IMR-90 (cell line): ENCODE results near the gene KRTAP12-2. TPM values are rescaled to one million over a fixed set of nuclear protein-coding genes. Genes with fewer than 3 reads are reported as not detected.

Experiments
- ATAC-seq: fragments of 200-7000 bp; cut with Tn5 transposase; 2 replicates; pipeline ENCODE4 v1.9.1; 2020; ENCODE audit warnings: low read depth, mild to moderate bottlenecking, moderate library complexity
- BruUV-seq: library from RNA; stranded (reverse); fragments of 400-500 nt; replicated peaks from 2 replicates; lab custom pipeline; 2021; lab: Mats Ljungman, UMichigan
- CTCF ChIA-PET: fragments of 300-600 bp; formaldehyde crosslinking; extraction: SDS; loops from one replicate; lab custom pipeline; 2021; ENCODE audit warnings: antibody characterized with exemption; lab: Yijun Ruan, JAX
- POLR2A ChIA-PET: fragments of 300-600 bp; sonication (Branson Sonifier 250); formaldehyde crosslinking; loops from one replicate; lab custom pipeline; 2022; ENCODE audit warnings: antibody characterized with exemption; ENCODE audit not compliant: unreplicated experiment; lab: Charles Lee
- DNase-seq: peaks from one replicate; pipeline ENCODE4 v3.0.0; 2013
- H2AFZ ChIP-seq: replicated peaks from 2 replicates; pipeline ENCODE3; 2013; ENCODE audit warnings: low read length, mild to moderate bottlenecking; ENCODE audit not compliant: poor library complexity
- H2AK5ac ChIP-seq: 2 replicates; pipeline ENCODE4 v1.6.1; 2013; ENCODE audit warnings: low read depth, low read length, inconsistent platforms
- H2AK9ac ChIP-seq: replicated peaks from 2 replicates; pipeline ENCODE3; 2013; ENCODE audit warnings: mild to moderate bottlenecking, low read depth, low read length, moderate library complexity; ENCODE audit not compliant: poor library complexity
- H2BK120ac ChIP-seq: 2 replicates; pipeline ENCODE4 v1.6.1; 2013; ENCODE audit warnings: low read depth, low read length, inconsistent platforms
- H2BK15ac ChIP-seq: 3 replicates; pipeline ENCODE4 v1.6.1; 2013; ENCODE audit warnings: low read depth, low read length, inconsistent platforms
- H2BK20ac ChIP-seq: 2 replicates; pipeline ENCODE4 v1.6.1; 2013; ENCODE audit warnings: low read depth, mild to moderate bottlenecking, inconsistent platforms, low read length, moderate library complexity
- H2BK5ac ChIP-seq: 2 replicates; pipeline ENCODE4 v1.6.1; 2013; ENCODE audit warnings: mild to moderate bottlenecking, low read depth, low read length, inconsistent platforms; ENCODE audit not compliant: poor library complexity, severe bottlenecking
- H3K14ac ChIP-seq: replicated peaks from 2 replicates; pipeline ENCODE4 v1.6.1; 2013; ENCODE audit warnings: low read depth, low read length, inconsistent platforms
- H3K18ac ChIP-seq: 2 replicates; pipeline ENCODE4 v1.6.1; 2013; ENCODE audit warnings: low read depth, low read length, control low read depth
- H3K23ac ChIP-seq: 2 replicates; pipeline ENCODE4 v1.6.1; 2013; ENCODE audit warnings: low read depth, low read length, inconsistent platforms
- H3K27ac ChIP-seq: 2 replicates; pipeline ENCODE4 v1.5.1; 2013; ENCODE audit warnings: mild to moderate bottlenecking, control low read depth, low read length; ENCODE audit not compliant: insufficient read depth
- H3K27me3 ChIP-seq: 2 replicates; pipeline ENCODE4 v1.6.1; 2013; ENCODE audit warnings: low read length; ENCODE audit not compliant: control insufficient read depth, insufficient read depth
- H3K36me3 ChIP-seq: 2 replicates; pipeline ENCODE4 v1.6.1; 2013; ENCODE audit warnings: low read length, mixed read lengths; ENCODE audit not compliant: control insufficient read depth, insufficient read depth
- H3K4ac ChIP-seq: 2 replicates; pipeline ENCODE4 v1.6.1; 2013; ENCODE audit warnings: low read depth, low read length, inconsistent platforms
- H3K4me1 ChIP-seq: 2 replicates; pipeline ENCODE4 v1.6.1; 2013; ENCODE audit warnings: low read length, mixed read lengths; ENCODE audit not compliant: control insufficient read depth, insufficient read depth
- H3K4me2 ChIP-seq: 2 replicates; pipeline ENCODE4 v1.6.1; 2013; ENCODE audit warnings: low read depth, mild to moderate bottlenecking, control low read depth, low read length, moderate library complexity
- H3K4me3 ChIP-seq: 2 replicates; pipeline ENCODE4 v1.5.1; 2013; ENCODE audit warnings: low read depth, mild to moderate bottlenecking, control low read depth, low read length, moderate library complexity; ENCODE audit not compliant: insufficient read depth
- H3K56ac ChIP-seq: 2 replicates; pipeline ENCODE4 v1.6.1; 2013; ENCODE audit warnings: low read length, inconsistent platforms; ENCODE audit not compliant: insufficient read depth; ENCODE audit errors: extremely low read depth
- H3K79me1 ChIP-seq, 2 experiments: 2 replicates each; pipeline ENCODE4 v1.6.1; 2013; ENCODE audit warnings: low read length in 2 of 2, inconsistent platforms in 1 of 2, low read depth in 1 of 2
- H3K9ac ChIP-seq: 2 replicates; pipeline ENCODE4 v1.6.1; 2013; ENCODE audit warnings: low read depth, low read length, control low read depth
- H3K9me1 ChIP-seq: 2 replicates; pipeline ENCODE4 v1.6.1; 2013; ENCODE audit warnings: low read length, inconsistent platforms; ENCODE audit not compliant: insufficient read depth
- H3K9me3 ChIP-seq: 2 replicates; pipeline ENCODE4 v1.6.1; 2013; ENCODE audit warnings: low read length; ENCODE audit not compliant: control insufficient read depth, insufficient read depth
- H4K20me1 ChIP-seq: 2 replicates; pipeline ENCODE4 v1.6.1; 2013; ENCODE audit warnings: low read length, inconsistent platforms; ENCODE audit not compliant: insufficient read depth
- H4K5ac ChIP-seq: 2 replicates; pipeline ENCODE4 v1.6.1; 2013; ENCODE audit warnings: mild to moderate bottlenecking, low read depth, low read length, control low read depth
- H4K8ac ChIP-seq, 2 experiments: 2 replicates each; pipeline ENCODE4 v1.6.1; 2013; ENCODE audit warnings: low read depth in 2 of 2, low read length in 2 of 2, control low read depth in 1 of 2, inconsistent platforms in 1 of 2
- H4K91ac ChIP-seq: 2 replicates; pipeline ENCODE4 v1.6.1; 2013; ENCODE audit warnings: low read depth, low read length, inconsistent platforms; ENCODE audit not compliant: insufficient read depth
- BHLHE40 ChIP-seq: fragments of 150-350 bp; IDR thresholded peaks from 2 replicates; pipeline ENCODE4 v1.6.1; 2016; ENCODE audit warnings: mild to moderate bottlenecking, low read depth, low read length
- MAFK ChIP-seq: IDR thresholded peaks from 2 replicates; pipeline ENCODE4 v1.6.1; 2012; ENCODE audit warnings: low read depth, low read length, improper control_type of control experiment
- MXI1 ChIP-seq: IDR thresholded peaks from 2 replicates; pipeline ENCODE4 v1.6.1; 2012; ENCODE audit warnings: low read depth, mild to moderate bottlenecking, low read length, moderate library complexity, borderline replicate concordance
- NFE2L2 ChIP-seq: fragments of 150-350 bp; IDR thresholded peaks from 2 replicates; pipeline ENCODE4 v1.6.1; 2016; ENCODE audit warnings: low read depth, mild to moderate bottlenecking, low read length
- POLR2A ChIP-seq: IDR thresholded peaks from 2 replicates; pipeline ENCODE4 v1.6.1; 2012; ENCODE audit warnings: mild to moderate bottlenecking, low read depth, low read length
- RAD21 ChIP-seq: IDR thresholded peaks from 2 replicates; pipeline ENCODE4 v1.6.1; 2012; ENCODE audit warnings: low read length, improper control_type of control experiment
- RCOR1 ChIP-seq: IDR thresholded peaks from 2 replicates; pipeline ENCODE4 v1.6.1; 2012; ENCODE audit warnings: mild to moderate bottlenecking, low read length, improper control_type of control experiment; ENCODE audit not compliant: insufficient replicate concordance
- RFX5 ChIP-seq: IDR thresholded peaks from 2 replicates; pipeline ENCODE4 v1.8.0; 2012; ENCODE audit warnings: low read depth, mild to moderate bottlenecking, low read length, moderate library complexity
- WGBS, 2 experiments: methylation state at CpG; one replicate each; pipeline versions ENCODE4 v1.1.5 to v1.1.7; 2013; ENCODE audit warnings: missing lambda C conversion rate in 2 of 2; ENCODE audit not compliant: insufficient read length in 1 of 2; ENCODE audit errors: extremely low coverage in 2 of 2; 5-methylcytosine and 5-hydroxymethylcytosine counted together
- dilution Hi-C: fragments of 300-500 bp; cut with HindIII; formaldehyde crosslinking; loops from one replicate; pipeline ENCODE4 v1.14.3; 2018; ENCODE audit warnings: low sequenced_read_pairs; ENCODE audit not compliant: unreplicated experiment
- in situ Hi-C: fragments of 300-500 bp; cut with MboI; formaldehyde crosslinking; loops from 3 replicates; pipeline ENCODE4 v1.14.3; 2019; ENCODE audit warnings: low sequenced_read_pairs, inconsistent platforms, mixed read lengths
- intact Hi-C: fragments of 100-400 bp; cut with micrococcal nuclease; formaldehyde crosslinking; loops from 2 replicates; pipeline ENCODE4 v1.10.0; 2022
- polyA plus RNA-seq, 3 experiments: library from polyadenylated mRNA; depleted of rRNA; stranded (reverse); fragments of >200 nt; gene quantifications; 2 replicates each; pipeline ENCODE4 v1.2.3, GENCODE V29; 2012; ENCODE audit warnings: low replicate concordance in 1 of 3
- total RNA-seq: library from RNA; depleted of rRNA; stranded (reverse); fragments of >200 nt; gene quantifications from 2 replicates; pipeline ENCODE4 v1.2.3, GENCODE V29; 2012
- TF ChIP-seq, protein P1 (sequence below): conservative IDR thresholded peaks from 2 replicates; pipeline ENCODE4 v1.5.1; 2012; ENCODE audit warnings: mild to moderate bottlenecking, low read depth, low read length, improper control_type of control experiment

Gene KRTAP12-2
- total and polyA plus RNA-seq, 2 of the 4 experiments (the other 2 are of a cell fraction): not detected

DNA sequence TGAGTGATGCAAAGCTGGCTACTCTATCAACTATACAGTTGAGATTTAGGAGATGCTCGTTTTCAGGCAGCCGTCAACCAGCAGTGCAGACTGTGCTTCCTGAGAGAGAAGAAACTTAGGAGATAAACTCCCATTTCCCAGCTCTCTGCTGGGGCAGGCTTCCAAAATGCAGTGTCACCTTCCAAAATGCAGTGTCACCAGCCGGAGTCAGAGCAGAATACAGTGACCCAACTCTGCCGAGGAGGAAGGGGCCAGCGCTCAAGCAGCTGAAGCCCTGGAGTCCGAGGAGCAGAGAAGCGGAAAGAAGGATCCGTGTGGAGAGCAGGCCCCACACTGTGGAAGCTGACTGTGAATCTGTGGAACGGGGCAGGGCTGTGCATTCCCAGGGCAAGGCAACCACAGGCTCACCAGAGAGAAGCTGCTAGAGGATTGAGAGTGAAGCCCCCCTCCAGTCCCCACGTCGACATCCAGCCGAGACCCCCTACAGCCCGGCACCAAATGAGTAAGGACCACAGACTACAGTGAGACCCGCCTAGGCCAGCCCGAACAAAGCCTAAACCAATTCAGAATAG, 15.9 kb upstream of the KRTAP12-2 start:
- no peak overlapping the region for H3K23ac ChIP-seq
- no peak overlapping the region for H2AK5ac ChIP-seq
- H4K5ac ChIP-seq: no peak overlapping the region
- no peak overlapping the region for H2BK120ac ChIP-seq
- in situ Hi-C loops: no loop called here
- BruUV-seq: no TSS peak
- dilution Hi-C loops: no loop called here
- no peaks in the 10 kb centered on the region for H3K79me1 ChIP-seq
- DNase-seq (no peak), ATAC-seq (no peak)
- TF ChIP-seq POLR2A (no peak), RCOR1 (no peak), RAD21 (no peak), RFX5 (no peak), MAFK (no peak), BHLHE40 (no peak), MXI1 (no peak), NFE2L2 (no peak)
- TF ChIP-seq, protein P1, sequence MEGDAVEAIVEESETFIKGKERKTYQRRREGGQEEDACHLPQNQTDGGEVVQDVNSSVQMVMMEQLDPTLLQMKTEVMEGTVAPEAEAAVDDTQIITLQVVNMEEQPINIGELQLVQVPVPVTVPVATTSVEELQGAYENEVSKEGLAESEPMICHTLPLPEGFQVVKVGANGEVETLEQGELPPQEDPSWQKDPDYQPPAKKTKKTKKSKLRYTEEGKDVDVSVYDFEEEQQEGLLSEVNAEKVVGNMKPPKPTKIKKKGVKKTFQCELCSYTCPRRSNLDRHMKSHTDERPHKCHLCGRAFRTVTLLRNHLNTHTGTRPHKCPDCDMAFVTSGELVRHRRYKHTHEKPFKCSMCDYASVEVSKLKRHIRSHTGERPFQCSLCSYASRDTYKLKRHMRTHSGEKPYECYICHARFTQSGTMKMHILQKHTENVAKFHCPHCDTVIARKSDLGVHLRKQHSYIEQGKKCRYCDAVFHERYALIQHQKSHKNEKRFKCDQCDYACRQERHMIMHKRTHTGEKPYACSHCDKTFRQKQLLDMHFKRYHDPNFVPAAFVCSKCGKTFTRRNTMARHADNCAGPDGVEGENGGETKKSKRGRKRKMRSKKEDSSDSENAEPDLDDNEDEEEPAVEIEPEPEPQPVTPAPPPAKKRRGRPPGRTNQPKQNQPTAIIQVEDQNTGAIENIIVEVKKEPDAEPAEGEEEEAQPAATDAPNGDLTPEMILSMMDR: no peak
- H3K9me3 ChIP-seq: no peaks in the 10 kb centered on the region
- no peak overlapping the region for H2AFZ ChIP-seq
- CTCF ChIA-PET: no interaction called here
- H3K27me3 ChIP-seq: peaks cover 34% of the 10 kb centered on the region
- H3K4ac ChIP-seq: no peak overlapping the region
- H4K8ac ChIP-seq: no peak overlapping the region
- H3K4me3 ChIP-seq: no peak overlapping the region
- no peak overlapping the region for H2BK20ac ChIP-seq
- no peak overlapping the region for H3K27ac ChIP-seq
- 20% methylated on average over 1 of the region's 15 CpGs; no CpG with 5 or more reads in 1 of the 2 experiments for WGBS, 2 experiments
- H3K18ac ChIP-seq: no peak overlapping the region
- no peaks in the 10 kb centered on the region for H3K4me1 ChIP-seq
- H4K20me1 ChIP-seq: no peaks in the 10 kb centered on the region
- H3K36me3 ChIP-seq: no peaks in the 10 kb centered on the region
- no peaks in the 10 kb centered on the region for H3K9me1 ChIP-seq
- H3K9ac ChIP-seq: no peak overlapping the region
- no peak overlapping the region for H2AK9ac ChIP-seq
- H2BK15ac ChIP-seq: no peak overlapping the region
- POLR2A ChIA-PET: no interaction called here
- H3K14ac ChIP-seq: no peak overlapping the region
- no peak overlapping the region for H4K91ac ChIP-seq
- no peak overlapping the region for H3K4me2 ChIP-seq
- H3K56ac ChIP-seq: no peak overlapping the region
- intact Hi-C loops: no loop called here
- no peak overlapping the region for H2BK5ac ChIP-seq
